KMS-11 (cell line): ENCODE results near the gene SEMA3B.

Source experiments
- H2AFZ ChIP-seq: fragments of 200-600 bp; sonication (generic); 2 replicates; pipeline ENCODE4 v1.6.1; 2016; ENCODE audit warnings: antibody characterized with exemption, mixed run types, low read depth
- H3K27ac ChIP-seq: fragments of 200-600 bp; sonication (generic); 2 replicates; pipeline ENCODE4 v1.6.1; 2016; ENCODE audit warnings: mild to moderate bottlenecking, mixed run types
- H3K27me3 ChIP-seq: fragments of 200-600 bp; sonication (generic); 2 replicates; pipeline ENCODE4 v1.6.1; 2017; ENCODE audit warnings: mild to moderate bottlenecking, low read depth, mixed run types, moderate library complexity; ENCODE audit not compliant: insufficient read depth
- H3K36me3 ChIP-seq: fragments of 200-600 bp; sonication (generic); 2 replicates; pipeline ENCODE4 v1.6.1; 2017; ENCODE audit warnings: mild to moderate bottlenecking, mixed run types; ENCODE audit not compliant: insufficient read depth
- H3K4me1 ChIP-seq: fragments of 200-600 bp; sonication (generic); 2 replicates; pipeline ENCODE4 v1.6.1; 2016; ENCODE audit warnings: mild to moderate bottlenecking, low read depth, mixed run types; ENCODE audit not compliant: poor library complexity, severe bottlenecking
- H3K4me2 ChIP-seq: fragments of 200-600 bp; sonication (generic); 2 replicates; pipeline ENCODE4 v1.7.0; 2016; ENCODE audit warnings: mild to moderate bottlenecking, mixed run types
- H3K4me3 ChIP-seq: fragments of 200-600 bp; sonication (generic); IDR thresholded peaks from 2 replicates; pipeline ENCODE4 v1.6.1; 2017; ENCODE audit warnings: low read depth, low read length, mixed read lengths; ENCODE audit not compliant: insufficient read depth
- H3K79me2 ChIP-seq: fragments of 200-600 bp; sonication (generic); 2 replicates; pipeline ENCODE4 v1.6.1; 2016; ENCODE audit warnings: low read depth, mixed run types; ENCODE audit not compliant: insufficient read depth
- H3K9ac ChIP-seq: fragments of 200-600 bp; sonication (generic); 2 replicates; pipeline ENCODE4 v1.6.1; 2016; ENCODE audit warnings: mild to moderate bottlenecking, mixed run types
- H4K20me1 ChIP-seq: fragments of 200-600 bp; sonication (generic); 2 replicates; pipeline ENCODE4 v1.6.1; 2016; ENCODE audit warnings: mild to moderate bottlenecking, mixed run types; ENCODE audit not compliant: insufficient read depth
- TF ChIP-seq, protein P1 (sequence below): fragments of 200-600 bp; sonication (generic); conservative IDR thresholded peaks from 2 replicates; pipeline ENCODE4 v1.6.1; 2017; ENCODE audit warnings: low read depth, mild to moderate bottlenecking, antibody characterized with exemption, low read length, moderate library complexity, mixed read lengths

The SEMA3B gene

DNA sequence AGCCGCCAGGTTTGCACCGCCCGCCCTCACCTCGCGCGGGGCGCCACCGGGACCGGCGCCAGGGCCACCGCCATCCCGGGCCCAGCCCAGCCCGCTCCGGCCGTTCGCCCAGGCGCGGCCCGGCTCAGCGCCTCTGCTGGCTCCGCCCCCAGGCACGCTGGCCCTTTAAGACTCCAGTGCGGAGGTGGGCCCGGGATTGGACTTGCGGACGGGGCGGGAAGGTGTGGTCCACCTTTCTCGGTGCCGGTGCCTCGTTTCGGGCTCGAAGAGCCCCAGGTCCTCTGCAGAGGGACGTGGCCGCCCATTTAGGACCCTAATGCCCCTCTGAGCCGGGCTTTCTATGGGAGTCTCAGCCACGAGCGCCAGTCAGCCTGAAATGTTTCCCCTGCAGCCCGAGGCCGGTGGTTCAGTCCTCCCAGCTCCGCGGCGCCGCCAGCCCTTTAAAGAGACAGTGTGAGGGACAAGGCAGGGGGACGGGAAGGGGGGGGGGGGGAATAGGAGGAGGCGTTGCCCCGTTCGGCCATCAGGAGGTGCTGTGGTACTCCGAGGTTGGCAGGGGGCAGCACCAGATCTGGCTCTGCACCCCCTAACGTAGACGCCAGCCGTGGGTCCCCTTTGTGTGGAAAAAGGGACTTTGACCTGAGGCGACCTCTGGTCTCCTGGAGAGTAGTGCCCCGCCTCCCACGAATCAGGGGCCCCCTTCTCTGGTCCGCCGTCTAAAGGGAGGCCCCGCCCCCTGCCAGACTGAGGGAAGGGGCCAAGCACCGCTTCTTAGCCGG is 52.6 kb downstream of the SEMA3B start:
- Histone ChIP-seq H3K27ac (peak overlapping the region; percentile 68), H4K20me1 (no peaks in the 10 kb centered on the region), H3K4me1 (peaks cover 4% of the 10 kb centered on the region), H3K4me2 (peak overlapping the region; percentile 44; the same call in 1 of the 2 replicates), H3K36me3 (no peaks in the 10 kb centered on the region), H3K27me3 (no peaks in the 10 kb centered on the region), H3K9ac (peak overlapping the region; percentile 78), H3K79me2 (no peaks in the 10 kb centered on the region), H3K4me3 (no peak overlapping the region), H2AFZ (peak overlapping the region; percentile 71)
- TF ChIP-seq, protein P1, sequence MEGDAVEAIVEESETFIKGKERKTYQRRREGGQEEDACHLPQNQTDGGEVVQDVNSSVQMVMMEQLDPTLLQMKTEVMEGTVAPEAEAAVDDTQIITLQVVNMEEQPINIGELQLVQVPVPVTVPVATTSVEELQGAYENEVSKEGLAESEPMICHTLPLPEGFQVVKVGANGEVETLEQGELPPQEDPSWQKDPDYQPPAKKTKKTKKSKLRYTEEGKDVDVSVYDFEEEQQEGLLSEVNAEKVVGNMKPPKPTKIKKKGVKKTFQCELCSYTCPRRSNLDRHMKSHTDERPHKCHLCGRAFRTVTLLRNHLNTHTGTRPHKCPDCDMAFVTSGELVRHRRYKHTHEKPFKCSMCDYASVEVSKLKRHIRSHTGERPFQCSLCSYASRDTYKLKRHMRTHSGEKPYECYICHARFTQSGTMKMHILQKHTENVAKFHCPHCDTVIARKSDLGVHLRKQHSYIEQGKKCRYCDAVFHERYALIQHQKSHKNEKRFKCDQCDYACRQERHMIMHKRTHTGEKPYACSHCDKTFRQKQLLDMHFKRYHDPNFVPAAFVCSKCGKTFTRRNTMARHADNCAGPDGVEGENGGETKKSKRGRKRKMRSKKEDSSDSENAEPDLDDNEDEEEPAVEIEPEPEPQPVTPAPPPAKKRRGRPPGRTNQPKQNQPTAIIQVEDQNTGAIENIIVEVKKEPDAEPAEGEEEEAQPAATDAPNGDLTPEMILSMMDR: peak; percentile 64

DNA sequence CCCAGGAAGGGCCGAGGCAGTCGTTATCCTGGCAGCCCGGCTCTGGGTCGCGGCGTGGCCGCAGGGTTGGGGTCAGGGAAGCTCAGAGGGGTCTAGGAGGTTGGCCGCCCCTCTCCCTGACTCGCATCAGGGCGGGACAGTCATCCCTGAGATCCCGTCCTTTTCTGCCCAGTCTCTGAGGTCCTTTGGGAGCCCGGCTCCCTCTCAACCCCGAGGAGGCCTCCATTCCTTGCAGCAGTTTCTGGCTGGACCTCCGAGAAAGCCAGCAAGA is 53.1 kb downstream of the SEMA3B start:
- TF ChIP-seq, protein P1: peak; percentile 27; the same call in 1 of the 2 replicates
- Histone ChIP-seq H3K4me1 (peaks cover 4% of the 10 kb centered on the region), H4K20me1 (no peaks in the 10 kb centered on the region), H3K4me2 (0 out of 2 replicates have a peak overlapping the region, but pooled peaks have one; percentile 13), H3K9ac (no peak overlapping the region), H3K27me3 (no peaks in the 10 kb centered on the region), H3K4me3 (no peak overlapping the region), H3K36me3 (no peaks in the 10 kb centered on the region), H3K79me2 (no peaks in the 10 kb centered on the region; the same call in 1 of the 2 replicates), H2AFZ (peak overlapping the region; percentile 71), H3K27ac (no peak overlapping the region)

DNA sequence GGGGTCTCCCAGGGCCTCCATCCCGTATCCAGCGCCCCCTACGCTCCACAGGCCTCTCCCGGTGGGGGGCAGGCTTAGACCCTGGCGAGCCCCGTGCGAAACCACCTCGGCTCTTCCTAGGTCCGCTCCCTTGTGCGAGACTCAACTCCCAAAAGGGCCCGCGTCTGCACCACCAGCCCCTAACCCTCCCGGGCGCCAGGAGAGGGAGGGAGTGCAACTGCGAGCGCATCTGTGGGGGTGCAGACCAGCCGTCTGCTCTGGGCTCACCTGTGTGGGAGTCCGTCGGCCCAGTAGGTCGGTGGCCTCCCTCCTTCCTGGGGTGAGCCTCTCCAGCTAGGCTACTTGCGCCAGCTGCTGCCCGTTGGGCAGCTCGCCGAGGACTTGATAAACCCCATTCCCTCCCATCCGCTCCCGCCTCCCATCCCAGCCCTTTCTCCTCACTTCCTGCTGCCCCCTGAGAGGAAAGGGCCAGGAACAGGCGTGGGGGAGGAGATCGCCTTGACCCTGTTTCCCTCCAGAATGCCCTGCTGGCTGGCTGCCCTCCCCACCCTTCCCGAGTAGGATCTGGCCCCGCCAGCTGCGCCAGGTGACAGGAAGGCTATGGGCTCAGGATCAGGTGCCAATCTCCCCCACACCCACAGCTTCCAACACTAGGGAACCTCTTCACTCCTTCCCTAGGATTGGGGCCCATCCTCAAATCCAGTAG is 53.6 kb downstream of the SEMA3B start, which contains the start of gene HYAL2:
Gene HYAL2 (minus strand): TSS at position 360 of the 706 bp plus-strand sequence. CDS start 2,256 bp downstream, outside the sequence.
- TF ChIP-seq, protein P1: no peak
- Histone ChIP-seq H4K20me1 (no peaks in the 10 kb centered on the region), H3K4me1 (peaks cover 4% of the 10 kb centered on the region), H3K79me2 (peaks cover 5% of the 10 kb centered on the region; the same call in 1 of the 2 replicates), H2AFZ (peak within 1 kb of the TSS; percentile 71), H3K4me3 (no peak within 1 kb of the TSS), H3K27me3 (no peaks in the 10 kb centered on the region), H3K27ac (peak within 1 kb of the TSS; percentile 68), H3K9ac (peak within 1 kb of the TSS; percentile 78), H3K36me3 (no peaks in the 10 kb centered on the region), H3K4me2 (0 out of 2 replicates have a peak within 1 kb of the TSS, but pooled peaks have one; percentile 13)

DNA sequence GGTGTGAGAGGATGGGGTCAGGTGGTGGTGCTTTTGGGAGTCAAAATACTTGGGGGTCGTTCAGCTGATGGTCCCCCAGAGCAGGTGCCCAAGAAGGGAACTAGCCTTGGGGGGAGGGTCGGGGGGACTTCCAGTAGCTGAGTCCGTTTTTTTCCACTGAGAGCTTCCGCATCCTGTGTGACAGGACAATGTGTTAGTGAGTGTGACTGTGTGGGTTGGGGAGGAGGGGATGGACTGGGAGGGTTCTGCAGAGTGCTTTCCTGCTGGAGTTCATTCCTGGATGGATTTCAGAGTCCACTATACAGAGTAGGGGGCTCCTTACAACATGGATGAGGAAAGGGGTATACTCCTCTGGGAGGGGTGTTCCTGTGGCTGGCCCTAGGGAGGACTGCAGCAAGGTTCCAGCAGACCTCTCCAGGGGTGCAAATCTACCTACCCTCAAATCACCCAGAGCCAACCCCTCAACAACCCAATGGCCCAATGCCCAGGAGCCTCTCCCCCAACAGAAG is 54.2 kb downstream of the SEMA3B start:
- H3K9ac ChIP-seq: no peak overlapping the region
- H3K27ac ChIP-seq: no peak overlapping the region
- H4K20me1 ChIP-seq: no peaks in the 10 kb centered on the region

More for the DNA sequence above, 54.2 kb downstream of the SEMA3B start:
- H3K4me2 ChIP-seq: no peak overlapping the region
- peaks cover 4% of the 10 kb centered on the region for H3K4me1 ChIP-seq
- H3K79me2 ChIP-seq: peaks cover 8% of the 10 kb centered on the region; the same call in 1 of the 2 replicates
- no peak overlapping the region for H3K4me3 ChIP-seq
- H2AFZ ChIP-seq: no peak overlapping the region
- H3K27me3 ChIP-seq: no peaks in the 10 kb centered on the region
- TF ChIP-seq, protein P1: no peak
- no peaks in the 10 kb centered on the region for H3K36me3 ChIP-seq
